HG02763 (cell line): ENCODE data around the gene RUSC1.

Experiments used
- ATAC-seq: cut with Tn5 transposase; IDR thresholded peaks from one replicate; pipeline ENCODE4 v1.9.1; 2021; ENCODE audit warnings: mild to moderate bottlenecking, moderate library complexity; ENCODE audit not compliant: unreplicated experiment

The RUSC1 gene

GRCh38 chr1:155294520-155295182 is 26.0 kb upstream of the RUSC1 start:
- no peak for ATAC-seq

- no peak for ATAC-seq
These were observed 25.3 kb upstream of the RUSC1 start for GRCh38 chr1:155295183-155295941.

DNA sequence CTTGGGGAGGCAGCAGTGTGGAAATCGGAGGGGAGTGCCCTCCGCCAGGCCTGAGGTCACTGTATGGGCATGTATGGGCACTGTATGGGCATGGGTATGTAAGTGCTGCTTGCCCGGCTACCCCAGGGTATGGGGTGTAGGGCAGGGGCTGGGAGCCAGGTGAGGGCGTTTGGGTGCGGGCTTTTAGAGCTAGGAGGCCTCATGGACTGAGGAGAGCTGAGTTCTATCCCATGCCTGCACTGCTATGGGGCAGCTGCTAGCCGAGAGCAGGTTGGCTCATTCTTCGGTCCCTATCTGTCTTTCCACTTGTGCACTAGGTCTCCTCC is 24.8 kb upstream of the RUSC1 start:
- ATAC-seq = no peak

GRCh38 chr1:155296661-155297060 is 24.0 kb upstream of the RUSC1 start:
- no peak for ATAC-seq

GRCh38 chr1:155297384-155297783 is 23.3 kb upstream of the RUSC1 start:
- no peak for ATAC-seq

GRCh38 chr1:155300024-155300423 is 20.7 kb upstream of the RUSC1 start:
- no peak for ATAC-seq

- ATAC-seq = no peak
These were observed 20.0 kb upstream of the RUSC1 start for GRCh38 chr1:155300553-155301329.

- ATAC-seq = no peak
These were observed 19.3 kb upstream of the RUSC1 start, which contains the start of gene PKLR for GRCh38 chr1:155301342-155301841. PKLR (minus strand) TSS chr1:155301438; CDS start chr1:155301395, 43 bp downstream.

DNA sequence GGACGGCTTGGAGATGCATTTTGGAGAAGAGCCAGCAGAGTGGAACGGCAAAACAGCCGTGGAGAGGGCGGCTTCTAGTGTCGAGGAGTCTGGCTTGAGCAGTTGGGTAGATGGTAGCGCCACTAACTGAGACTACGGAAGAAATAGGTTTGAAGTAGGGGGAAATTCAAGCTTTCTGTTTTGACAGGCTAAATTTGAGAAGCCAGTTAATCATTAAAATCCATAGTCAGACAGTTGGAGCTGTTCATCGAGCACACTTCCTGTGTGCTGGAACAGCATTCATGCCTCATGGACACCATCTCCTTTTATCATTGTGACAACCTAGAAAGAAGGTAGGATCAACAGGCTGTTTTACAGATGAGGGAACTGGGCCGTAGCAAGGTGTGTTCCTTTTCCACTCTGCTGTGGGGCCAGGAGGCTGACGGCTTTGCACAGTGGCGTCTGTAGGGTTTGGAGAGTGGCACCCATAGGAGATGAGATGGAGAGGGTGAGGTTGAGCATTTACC is 16.1 kb upstream of the RUSC1 start:
- ATAC-seq = no peak

DNA sequence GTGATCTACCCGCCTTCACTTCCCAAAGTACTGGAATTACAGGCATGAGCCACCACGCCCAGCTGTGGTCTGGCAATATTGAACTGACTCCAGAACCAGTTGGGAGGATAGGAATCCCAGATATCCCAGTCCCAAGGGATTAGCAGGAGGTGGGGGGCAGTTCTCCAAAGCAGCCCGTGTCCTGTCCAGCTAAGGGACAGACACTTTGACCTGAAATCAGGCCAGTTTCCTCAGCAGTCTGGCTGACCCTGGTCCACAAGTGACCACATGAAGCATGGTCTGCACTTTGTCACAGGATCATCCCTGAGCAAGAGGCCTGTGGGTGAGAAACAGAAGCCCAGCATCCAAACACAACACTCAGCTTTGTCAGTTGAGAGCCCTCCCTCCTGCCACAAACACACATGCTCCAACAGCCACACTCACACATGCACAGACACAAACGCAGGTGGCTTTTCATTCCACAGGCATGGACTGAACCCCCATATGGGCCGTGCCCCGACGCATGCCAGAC is 14.8 kb upstream of the RUSC1 start:
- ATAC-seq = no peak

GRCh38 chr1:155307247-155307740 is 13.4 kb upstream of the RUSC1 start:
- ATAC-seq = no peak

DNA sequence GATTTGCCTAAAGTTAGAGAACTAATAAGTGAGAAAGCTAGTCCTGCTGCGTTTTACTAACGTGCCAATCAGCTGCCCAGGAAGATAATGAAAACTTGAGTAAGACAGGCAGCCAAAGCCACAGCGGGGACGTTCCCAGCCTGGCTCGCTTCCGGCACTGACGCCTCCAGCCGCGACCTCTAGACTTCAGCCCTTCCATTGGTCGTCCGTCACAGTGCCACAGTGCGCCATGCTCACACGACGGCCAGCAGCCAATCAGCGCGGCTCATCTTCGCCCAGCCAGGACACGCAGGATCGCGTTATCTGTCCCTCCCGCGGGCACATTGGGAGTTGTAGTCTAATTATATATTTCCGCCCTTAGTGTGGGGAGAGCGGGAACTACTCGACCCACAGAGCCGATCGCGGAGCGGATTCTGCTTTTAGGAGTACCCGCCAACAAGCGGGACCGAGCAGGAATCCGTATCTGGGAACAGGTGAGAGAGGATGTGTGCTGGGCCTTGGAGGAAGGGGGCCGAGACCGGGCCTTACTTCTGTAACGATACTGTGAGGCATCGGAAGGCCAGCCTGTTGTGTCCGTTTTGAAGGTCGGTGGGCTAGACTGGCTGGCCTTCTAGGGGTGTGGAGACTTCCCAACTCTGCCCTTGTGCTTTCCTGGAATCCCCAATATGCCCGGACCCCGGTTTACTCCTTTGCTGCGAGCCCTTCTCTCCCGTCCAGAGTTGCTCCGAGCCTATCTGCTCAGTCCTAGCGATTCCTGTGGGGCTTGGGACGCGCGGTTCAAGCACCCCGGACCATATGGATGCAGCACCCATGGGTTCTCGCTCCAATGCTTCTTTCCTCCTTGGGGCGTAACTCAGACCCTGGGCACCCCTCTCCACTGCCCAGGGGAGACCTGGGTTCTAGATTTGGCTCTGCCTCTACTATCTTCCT is 11.9 kb upstream of the RUSC1 start, which contains the start of gene FDPS:
Gene FDPS (plus strand): TSS at position 374 of the 930 bp plus-strand sequence. CDS start 924 bp downstream, outside the sequence.
- ATAC-seq = peak; percentile 97

DNA sequence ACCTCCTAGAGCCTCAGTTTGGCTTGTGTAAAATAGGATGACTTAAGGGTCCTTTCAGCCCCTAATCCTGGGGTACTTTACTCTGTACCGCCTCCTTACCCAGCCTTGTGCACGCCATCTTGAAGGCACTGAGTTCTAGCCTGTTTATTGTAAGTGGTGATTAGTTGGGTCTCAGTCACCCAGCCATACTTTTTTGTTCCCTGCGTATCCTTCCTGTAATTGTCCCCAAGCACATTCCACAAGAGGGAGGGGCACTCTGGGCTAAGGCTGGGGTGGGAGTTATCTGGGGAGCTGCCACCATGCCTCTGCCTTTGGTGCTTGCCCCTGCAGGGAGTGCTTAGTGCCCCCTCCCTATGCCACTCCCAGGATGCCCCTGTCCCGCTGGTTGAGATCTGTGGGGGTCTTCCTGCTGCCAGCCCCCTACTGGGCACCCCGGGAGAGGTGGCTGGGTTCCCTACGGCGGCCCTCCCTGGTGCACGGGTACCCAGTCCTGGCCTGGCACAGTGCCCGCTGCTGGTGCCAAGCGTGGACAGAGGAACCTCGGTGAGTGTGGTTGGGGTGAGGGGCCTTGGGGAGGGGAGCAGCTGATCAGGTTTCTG is 11.2 kb upstream of the RUSC1 start:
- no peak for ATAC-seq

DNA sequence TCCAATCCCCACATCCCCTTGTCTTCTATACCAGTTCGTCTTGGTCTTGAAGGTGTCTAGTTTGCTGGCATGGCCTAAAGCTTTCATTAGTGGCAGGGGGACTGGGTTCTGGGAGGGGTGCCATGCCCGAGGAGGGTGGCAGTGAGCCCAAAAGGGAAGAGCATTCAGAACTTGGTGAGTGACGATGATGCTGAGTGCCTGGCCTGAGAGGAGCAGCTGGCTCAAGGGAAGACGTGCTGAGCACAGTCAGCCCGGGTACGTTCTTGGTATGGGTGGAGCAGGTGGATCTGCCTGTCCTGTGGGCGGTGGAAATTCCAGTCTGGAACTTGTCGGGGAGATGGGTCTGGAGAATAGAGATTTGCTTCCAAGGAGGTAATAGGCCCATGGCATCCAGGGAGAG is 7.4 kb upstream of the RUSC1 start:
- ATAC-seq = no peak

GRCh38 chr1:155316922-155317321 is 3.8 kb upstream of the RUSC1 start:
- ATAC-seq = no peak

GRCh38 chr1:155318082-155318481 is 2.6 kb upstream of the RUSC1 start:
- ATAC-seq = no peak

DNA sequence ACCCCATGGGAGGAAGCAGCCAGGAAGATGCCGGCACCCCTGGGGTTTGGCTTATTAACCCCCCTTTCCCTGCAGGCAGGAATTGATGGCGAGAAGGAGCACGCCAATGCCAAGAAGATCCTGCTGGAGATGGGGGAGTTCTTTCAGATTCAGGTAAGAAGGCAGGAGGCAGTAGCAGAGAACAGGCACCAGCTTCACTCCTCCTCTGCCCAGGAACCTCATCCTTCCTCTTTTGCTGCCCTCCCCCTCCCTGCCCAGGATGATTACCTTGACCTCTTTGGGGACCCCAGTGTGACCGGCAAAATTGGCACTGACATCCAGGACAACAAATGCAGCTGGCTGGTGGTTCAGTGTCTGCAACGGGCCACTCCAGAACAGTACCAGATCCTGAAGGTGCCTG is 1.2 kb upstream of the RUSC1 start:
- ATAC-seq = no peak

GRCh38 chr1:155320252-155320651 is 442 bp upstream of the RUSC1 start:
- no peak for ATAC-seq
